ENCODE data around the gene NUDT1. TPM values are rescaled to one million over a fixed set of nuclear protein-coding genes. Genes with fewer than 3 reads are reported as not detected.

Gene NUDT1
- total RNA-seq, 1 donor from 2014 or later: 12.0 TPM

DNA sequence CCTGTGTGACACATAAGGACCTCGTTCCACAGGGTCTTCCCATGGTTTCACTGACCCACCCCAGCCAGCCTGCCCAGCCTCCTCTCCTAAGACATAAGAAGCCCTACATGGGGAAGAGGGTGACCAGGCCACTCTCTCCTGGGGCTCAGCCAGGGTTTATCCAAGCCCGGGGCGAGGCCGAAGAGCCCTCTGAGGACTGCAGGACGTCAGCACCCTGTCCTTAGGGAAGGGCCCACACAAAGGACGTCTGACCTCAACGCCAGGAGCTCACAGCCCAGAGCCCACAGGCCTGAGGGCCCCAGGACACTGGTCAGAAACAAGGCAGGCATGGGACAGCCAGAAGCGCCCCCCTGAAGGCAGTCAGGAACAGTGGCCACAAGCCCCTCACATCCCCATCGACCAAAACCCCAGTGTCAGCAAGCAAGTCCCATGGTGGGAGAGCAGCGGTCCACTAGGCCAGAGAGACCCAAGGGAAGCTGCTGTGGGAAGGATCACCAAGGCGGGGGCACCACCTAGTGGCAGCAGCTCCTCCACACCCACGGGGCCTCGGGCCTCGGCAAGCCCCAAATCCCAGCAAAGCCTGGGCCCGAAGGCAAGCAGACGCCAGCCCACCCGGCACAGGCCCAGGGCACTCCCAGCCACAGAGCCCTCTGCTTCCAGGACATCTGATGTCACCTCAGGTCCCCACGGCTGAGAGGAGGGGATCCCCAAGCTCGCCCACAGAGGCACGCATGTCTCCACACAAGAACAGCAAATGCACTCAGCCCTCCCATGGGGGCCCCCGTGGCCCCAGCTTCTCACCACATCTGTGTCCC, 32.7 kb upstream of the NUDT1 start:
- Mint-ChIP-seq H3K4me1 (ENCODE audit: low read depth, unreplicated experiment) (peaks cover 13% of the 10 kb centered on the region), H3K36me3 (ENCODE audit: low read depth, unreplicated experiment) (peaks cover 23% of the 10 kb centered on the region), H3K9me3 (ENCODE audit: unreplicated experiment) (peaks cover 3% of the 10 kb centered on the region), H3K27me3 (ENCODE audit: low read depth, unreplicated experiment) (no peaks in the 10 kb centered on the region), H3K4me3 (ENCODE audit: unreplicated experiment) (no peak overlapping the region), H3K27ac (ENCODE audit: unreplicated experiment) (no peak overlapping the region)
- Histone ChIP-seq H3K27me3 (ENCODE audit: insufficient read depth, low read length) (no peaks in the 10 kb centered on the region), H3K27ac (ENCODE audit: low read depth, low read length) (no peak overlapping the region), H3K4me1 (ENCODE audit: insufficient read depth, low read length) (no peaks in the 10 kb centered on the region), H3K4me3 (ENCODE audit: insufficient read depth, low read depth, low read length) (no peak overlapping the region), H4K20me1 (ENCODE audit: insufficient read depth, low read length) (peaks cover 30% of the 10 kb centered on the region), H2AFZ (ENCODE audit: low read depth, low read length) (no peak overlapping the region), H3K79me2 (ENCODE audit: insufficient read depth, low read length) (peaks cover 6% of the 10 kb centered on the region), H3K9ac (ENCODE audit: low read length) (peak overlapping the region; percentile 21), H3K36me3 (ENCODE audit: insufficient read depth, low read length) (peaks cover 6% of the 10 kb centered on the region), H3K9me3 (ENCODE audit: insufficient read depth, low read depth, low read length) (no peaks in the 10 kb centered on the region), H3K4me2 (ENCODE audit: low read length) (no peak overlapping the region)
- TF ChIP-seq, protein P1, sequence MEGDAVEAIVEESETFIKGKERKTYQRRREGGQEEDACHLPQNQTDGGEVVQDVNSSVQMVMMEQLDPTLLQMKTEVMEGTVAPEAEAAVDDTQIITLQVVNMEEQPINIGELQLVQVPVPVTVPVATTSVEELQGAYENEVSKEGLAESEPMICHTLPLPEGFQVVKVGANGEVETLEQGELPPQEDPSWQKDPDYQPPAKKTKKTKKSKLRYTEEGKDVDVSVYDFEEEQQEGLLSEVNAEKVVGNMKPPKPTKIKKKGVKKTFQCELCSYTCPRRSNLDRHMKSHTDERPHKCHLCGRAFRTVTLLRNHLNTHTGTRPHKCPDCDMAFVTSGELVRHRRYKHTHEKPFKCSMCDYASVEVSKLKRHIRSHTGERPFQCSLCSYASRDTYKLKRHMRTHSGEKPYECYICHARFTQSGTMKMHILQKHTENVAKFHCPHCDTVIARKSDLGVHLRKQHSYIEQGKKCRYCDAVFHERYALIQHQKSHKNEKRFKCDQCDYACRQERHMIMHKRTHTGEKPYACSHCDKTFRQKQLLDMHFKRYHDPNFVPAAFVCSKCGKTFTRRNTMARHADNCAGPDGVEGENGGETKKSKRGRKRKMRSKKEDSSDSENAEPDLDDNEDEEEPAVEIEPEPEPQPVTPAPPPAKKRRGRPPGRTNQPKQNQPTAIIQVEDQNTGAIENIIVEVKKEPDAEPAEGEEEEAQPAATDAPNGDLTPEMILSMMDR (IDR thresholded peaks at IDR 0.05; ENCODE audit: insufficient read depth, low read depth, low read length): peak; percentile 67
- TF ChIP-seq EZH2 (IDR thresholded peaks at IDR 0.05; ENCODE audit: insufficient read depth, low read length): no peak
- FAIRE-seq (no peak), DNase-seq (ENCODE audit: low read depth) (peak; percentile 40)

DNA sequence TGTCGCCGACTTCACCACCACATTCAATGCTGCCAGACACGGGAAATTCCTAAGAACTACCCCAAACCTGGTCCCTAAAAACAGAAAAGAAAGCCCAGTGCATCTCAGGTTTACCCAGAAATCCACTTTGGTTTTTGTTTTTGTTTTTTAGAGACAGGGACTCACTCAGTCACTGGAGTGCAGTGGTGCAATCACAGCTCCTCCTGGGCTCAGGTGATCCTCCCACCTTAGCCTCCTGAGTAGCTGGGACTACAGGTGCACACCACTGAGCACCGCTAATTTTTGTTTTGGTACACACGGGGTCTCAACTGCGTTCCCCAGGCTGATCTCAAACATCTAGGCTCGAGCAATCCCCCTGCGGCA, 32.1 kb upstream of the NUDT1 start:
- Histone ChIP-seq H3K36me3 (ENCODE audit: insufficient read depth, low read length) (peaks cover 6% of the 10 kb centered on the region), H2AFZ (ENCODE audit: low read depth, low read length) (no peak overlapping the region)
- no peak for TF ChIP-seq EZH2 (IDR thresholded peaks at IDR 0.05; ENCODE audit: insufficient read depth, low read length)
- TF ChIP-seq, protein P1 (IDR thresholded peaks at IDR 0.05; ENCODE audit: insufficient read depth, low read depth, low read length): no peak

More for the DNA sequence above, 32.1 kb upstream of the NUDT1 start:
- FAIRE-seq: no peak
- H3K27me3 Mint-ChIP-seq (ENCODE audit: low read depth, unreplicated experiment): no peaks in the 10 kb centered on the region
- Histone ChIP-seq H3K79me2 (ENCODE audit: insufficient read depth, low read length) (peaks cover 6% of the 10 kb centered on the region), H3K9ac (ENCODE audit: low read length) (no peak overlapping the region), H3K9me3 (ENCODE audit: insufficient read depth, low read depth, low read length) (no peaks in the 10 kb centered on the region), H4K20me1 (ENCODE audit: insufficient read depth, low read length) (peaks cover 30% of the 10 kb centered on the region), H3K4me1 (ENCODE audit: insufficient read depth, low read length) (no peaks in the 10 kb centered on the region), H3K27me3 (ENCODE audit: insufficient read depth, low read length) (no peaks in the 10 kb centered on the region), H3K4me3 (ENCODE audit: insufficient read depth, low read depth, low read length) (no peak overlapping the region), H3K4me2 (ENCODE audit: low read length) (no peak overlapping the region), H3K27ac (ENCODE audit: low read depth, low read length) (no peak overlapping the region)
- no peak overlapping the region for H3K27ac Mint-ChIP-seq (ENCODE audit: unreplicated experiment)
- H3K9me3 Mint-ChIP-seq (ENCODE audit: unreplicated experiment): peaks cover 3% of the 10 kb centered on the region
- no peak for DNase-seq (ENCODE audit: low read depth)
- peaks cover 8% of the 10 kb centered on the region for H3K4me1 Mint-ChIP-seq (ENCODE audit: low read depth, unreplicated experiment)
- no peak overlapping the region for H3K4me3 Mint-ChIP-seq (ENCODE audit: unreplicated experiment)
- peaks cover 23% of the 10 kb centered on the region for H3K36me3 Mint-ChIP-seq (ENCODE audit: low read depth, unreplicated experiment)

All from astrocyte (in vitro differentiated cells and primary cell).